Cardiac muscle cell (in vitro differentiated cells and primary cell): ENCODE results near the gene PRUNE2. TPM values are rescaled to one million over a fixed set of nuclear protein-coding genes. Genes with fewer than 3 reads are reported as not detected.
A peak's percentile ranks its signal among the peaks of the same experiment; 100 is the strongest.

ENCODE experiments used
- DNase-seq, 2 donors: peaks; one replicate each; pipeline versions ENCODE4 v3.0.0 to v3.0.0-alpha.2; 2010 to 2017; ENCODE audit warnings: low read depth in 1 of 2, low spot score in 1 of 2
- H3K27ac ChIP-seq: fragments of 200-600 bp; sonication (generic); 2 replicates; pipeline ENCODE4 v1.5.1; 2016
- H3K27me3 ChIP-seq: fragments of 200-600 bp; sonication (generic); 2 replicates; pipeline ENCODE4 v1.6.0; 2016; ENCODE audit warnings: control low read depth
- H3K36me3 ChIP-seq: fragments of 200-600 bp; sonication (generic); 2 replicates; pipeline ENCODE4 v1.5.1; 2016; ENCODE audit warnings: control low read depth
- H3K4me1 ChIP-seq: fragments of 200-600 bp; sonication (generic); 2 replicates; pipeline ENCODE4 v1.8.1; 2017; ENCODE audit warnings: low read depth, mild to moderate bottlenecking, mixed run types
- H3K4me3 ChIP-seq: fragments of 200-600 bp; sonication (generic); 2 replicates; pipeline ENCODE4 v1.5.1; 2016; ENCODE audit warnings: mild to moderate bottlenecking
- H3K9me3 ChIP-seq: fragments of 200-600 bp; sonication (generic); 2 replicates; pipeline ENCODE4 v1.5.1; 2017; ENCODE audit warnings: low read depth, mild to moderate bottlenecking, control low read depth
- CTCF ChIP-seq: IDR thresholded peaks from 2 replicates; pipeline ENCODE4 v1.5.1; 2012; ENCODE audit warnings: low read depth, mild to moderate bottlenecking, low read length
- polyA plus RNA-seq: library from polyadenylated mRNA; unstranded; fragments of >200 nt; fragmentation: Nextera tagmentation; extraction: Ambion mirVana; gene quantifications from 2 replicates; pipeline ENCODE4 v1.2.1, GENCODE V29; 2016
- total RNA-seq: library from RNA; depleted of rRNA; stranded (reverse); fragments of >200 nt; gene quantifications from 2 replicates; pipeline ENCODE4 v1.2.3, GENCODE V29; 2016

Gene PRUNE2
- total and polyA plus RNA-seq, 2 experiments from 2014 or later, result 5.5 to 14.4 TPM

GRCh38 chr9:76576344-76576743 is 329.6 kb downstream of the PRUNE2 start:
- H3K27me3 ChIP-seq, result peaks cover 19% of the 10 kb centered on the region
- no peaks in the 10 kb centered on the region for H3K9me3 ChIP-seq
- no peak for TF ChIP-seq CTCF
- no peak overlapping the region for H3K4me3 ChIP-seq
- no peak overlapping the region for H3K27ac ChIP-seq
- no peaks in the 10 kb centered on the region for H3K4me1 ChIP-seq
- DNase-seq, result peak in 1 of 2 donors; percentile 90
- no peaks in the 10 kb centered on the region for H3K36me3 ChIP-seq

- H3K27ac ChIP-seq, result no peak overlapping the region
- DNase-seq, result no peak
These were observed 330.2 kb downstream of the PRUNE2 start for GRCh38 chr9:76575761-76576160.

GRCh38 chr9:76573905-76574760 is 331.8 kb downstream of the PRUNE2 start:
- Histone ChIP-seq H3K27ac (no peak overlapping the region), H3K9me3 (no peaks in the 10 kb centered on the region), H3K36me3 (no peaks in the 10 kb centered on the region), H3K27me3 (peaks cover 22% of the 10 kb centered on the region), H3K4me1 (no peaks in the 10 kb centered on the region), H3K4me3 (no peak overlapping the region)
- no peak for TF ChIP-seq CTCF
- DNase-seq, result no peak

More at GRCh38 chr9:76575761-76576160, 330.2 kb downstream of the PRUNE2 start:
- TF ChIP-seq CTCF, result no peak
- no peaks in the 10 kb centered on the region for H3K36me3 ChIP-seq
- peaks cover 22% of the 10 kb centered on the region for H3K27me3 ChIP-seq
- no peak overlapping the region for H3K4me3 ChIP-seq
- no peaks in the 10 kb centered on the region for H3K9me3 ChIP-seq
- H3K4me1 ChIP-seq, result no peaks in the 10 kb centered on the region

GRCh38 chr9:76573408-76573807 is 332.5 kb downstream of the PRUNE2 start:
- H3K27ac ChIP-seq, result no peak overlapping the region
- H3K4me3 ChIP-seq, result no peak overlapping the region
- no peaks in the 10 kb centered on the region for H3K4me1 ChIP-seq
- TF ChIP-seq CTCF, result no peak
- peaks cover 22% of the 10 kb centered on the region for H3K27me3 ChIP-seq
- DNase-seq, result no peak
- no peaks in the 10 kb centered on the region for H3K36me3 ChIP-seq
- H3K9me3 ChIP-seq, result no peaks in the 10 kb centered on the region

- H3K36me3 ChIP-seq, result no peaks in the 10 kb centered on the region
- H3K4me3 ChIP-seq, result peak overlapping the region; percentile 12
- no peak for TF ChIP-seq CTCF
- DNase-seq, result no peak
- H3K4me1 ChIP-seq, result no peaks in the 10 kb centered on the region
- peaks cover 22% of the 10 kb centered on the region for H3K27me3 ChIP-seq
- H3K9me3 ChIP-seq, result no peaks in the 10 kb centered on the region
- no peak overlapping the region for H3K27ac ChIP-seq
These were observed 333.8 kb downstream of the PRUNE2 start for GRCh38 chr9:76572151-76572550.
